OCI-LY3 (cell line): Measurements from ENCODE around the gene DCHS2.
A peak's percentile ranks its signal among the peaks of the same experiment; 100 is the strongest.

Experiments
- CTCF ChIP-seq: fragments of 200-600, 300-600 bp; sonication (generic); IDR thresholded peaks from 2 replicates; pipeline ENCODE4 v1.5.1; 2014; ENCODE audit warnings: antibody characterized with exemption, low read length, low read depth
- EZH2phosphoT487 ChIP-seq: fragments of 200-600 bp; shearing (Covaris generic); IDR thresholded peaks from 2 replicates; pipeline ENCODE4 v1.6.1; 2018; ENCODE audit warnings: antibody characterized with exemption, mixed run types, low read depth

DNA sequence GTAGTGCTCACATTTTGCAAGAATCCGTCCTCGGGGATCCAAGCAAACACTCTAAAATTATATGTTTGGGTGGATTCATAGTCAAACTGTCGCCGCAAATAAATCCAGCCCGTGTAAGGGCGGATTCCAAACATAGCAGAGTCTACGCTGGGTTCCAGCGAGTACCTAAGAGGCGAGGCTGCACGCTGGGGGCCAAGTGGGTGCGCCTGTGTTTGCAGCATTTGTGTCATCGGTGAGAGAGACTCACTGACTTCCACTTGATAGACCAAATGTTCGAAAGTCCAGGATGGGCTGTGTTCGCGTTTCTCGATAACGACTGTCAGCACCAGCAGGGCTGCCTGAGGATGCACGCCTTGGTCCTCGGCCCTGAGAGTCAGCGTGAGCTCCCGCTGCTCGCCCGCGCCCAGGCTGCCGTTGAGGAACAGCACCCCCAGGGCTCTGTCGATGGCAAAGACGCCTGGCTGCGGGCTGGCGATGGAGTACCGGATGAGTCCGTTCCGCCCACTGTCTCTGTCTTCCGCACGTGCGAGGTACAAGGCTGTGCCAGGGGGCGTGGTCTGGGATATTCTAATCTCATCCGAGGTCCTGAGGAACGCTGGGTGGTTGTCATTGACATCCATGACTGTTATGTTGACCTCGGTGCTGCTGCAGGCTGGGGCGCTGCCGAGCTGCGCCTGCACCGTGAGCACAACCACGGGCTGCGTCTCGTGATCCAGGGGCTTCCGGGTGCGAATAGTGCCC, 158.7 kb downstream of the DCHS2 start:
- TF ChIP-seq CTCF = peak; percentile 55
- TF ChIP-seq EZH2phosphoT487 = no peak
